ENCODE measurements around the gene DHRS11.

The DHRS11 gene

GRCh38 chr17:36553459-36553858 is 38.2 kb upstream of the DHRS11 start:
- DNase-seq (ENCODE audit: low read depth), result no peak
- peaks cover 34% of the 10 kb centered on the region for H3K4me1 ChIP-seq (ENCODE audit: control insufficient read depth, insufficient read depth, low read length)
- peak overlapping the region; percentile 39 for H3K4me3 ChIP-seq (ENCODE audit: low read length)
- H3K36me3 ChIP-seq (ENCODE audit: control insufficient read depth, insufficient read depth, low read length, severe bottlenecking), result peaks cover 41% of the 10 kb centered on the region
- no peak overlapping the region for H3K9ac ChIP-seq (ENCODE audit: low read length)
- no peaks in the 10 kb centered on the region for H3K9me3 ChIP-seq (ENCODE audit: control insufficient read depth, low read length)
- H3K27me3 ChIP-seq (replicated peaks; ENCODE audit: control insufficient read depth, insufficient read depth, low read length), result no peaks in the 10 kb centered on the region

- Histone ChIP-seq H3K36me3 (ENCODE audit: control insufficient read depth, insufficient read depth, low read length, severe bottlenecking) (peaks cover 81% of the 10 kb centered on the region), H3K9me3 (ENCODE audit: control insufficient read depth, low read length) (no peaks in the 10 kb centered on the region), H3K27me3 (replicated peaks; ENCODE audit: control insufficient read depth, insufficient read depth, low read length) (no peaks in the 10 kb centered on the region), H3K4me1 (ENCODE audit: control insufficient read depth, insufficient read depth, low read length) (peaks cover 20% of the 10 kb centered on the region), H3K9ac (ENCODE audit: low read length) (peak overlapping the region; percentile 38), H3K4me3 (ENCODE audit: low read length) (no peak overlapping the region)
- DNase-seq (ENCODE audit: low read depth), result no peak
Observed at GRCh38 chr17:36566081-36566480, 25.6 kb upstream of the DHRS11 start.

- H3K36me3 ChIP-seq (ENCODE audit: control insufficient read depth, insufficient read depth, low read length, severe bottlenecking), result peaks cover 82% of the 10 kb centered on the region
- H3K27me3 ChIP-seq (replicated peaks; ENCODE audit: control insufficient read depth, insufficient read depth, low read length), result no peaks in the 10 kb centered on the region
- no peak overlapping the region for H3K9ac ChIP-seq (ENCODE audit: low read length)
- H3K9me3 ChIP-seq (ENCODE audit: control insufficient read depth, low read length), result no peaks in the 10 kb centered on the region
- no peak overlapping the region for H3K4me3 ChIP-seq (ENCODE audit: low read length)
- no peak for DNase-seq (ENCODE audit: low read depth)
- H3K4me1 ChIP-seq (ENCODE audit: control insufficient read depth, insufficient read depth, low read length), result peaks cover 22% of the 10 kb centered on the region
Observed at GRCh38 chr17:36575028-36575427, 16.7 kb upstream of the DHRS11 start.

- Histone ChIP-seq H3K9ac (ENCODE audit: low read length) (no peak overlapping the region), H3K36me3 (ENCODE audit: control insufficient read depth, insufficient read depth, low read length, severe bottlenecking) (peaks cover 82% of the 10 kb centered on the region), H3K27me3 (replicated peaks; ENCODE audit: control insufficient read depth, insufficient read depth, low read length) (no peaks in the 10 kb centered on the region), H3K4me1 (ENCODE audit: control insufficient read depth, insufficient read depth, low read length) (peaks cover 22% of the 10 kb centered on the region), H3K4me3 (ENCODE audit: low read length) (no peak overlapping the region), H3K9me3 (ENCODE audit: control insufficient read depth, low read length) (no peaks in the 10 kb centered on the region)
- no peak for DNase-seq (ENCODE audit: low read depth)
Observed at GRCh38 chr17:36576793-36577192, 14.9 kb upstream of the DHRS11 start.

- Histone ChIP-seq H3K36me3 (ENCODE audit: control insufficient read depth, insufficient read depth, low read length, severe bottlenecking) (peaks cover 82% of the 10 kb centered on the region), H3K9me3 (ENCODE audit: control insufficient read depth, low read length) (no peaks in the 10 kb centered on the region)
- peak; percentile 40 for DNase-seq (ENCODE audit: low read depth)
Observed at GRCh38 chr17:36578671-36579070, 13.0 kb upstream of the DHRS11 start.

GRCh38 chr17:36583787-36584186 is 7.9 kb upstream of the DHRS11 start:
- H3K9me3 ChIP-seq (ENCODE audit: control insufficient read depth, low read length), result no peaks in the 10 kb centered on the region
- DNase-seq (ENCODE audit: low read depth), result no peak
- peaks cover 97% of the 10 kb centered on the region for H3K36me3 ChIP-seq (ENCODE audit: control insufficient read depth, insufficient read depth, low read length, severe bottlenecking)
- H3K27me3 ChIP-seq (replicated peaks; ENCODE audit: control insufficient read depth, insufficient read depth, low read length), result no peaks in the 10 kb centered on the region
- H3K4me3 ChIP-seq (ENCODE audit: low read length), result no peak overlapping the region
- H3K9ac ChIP-seq (ENCODE audit: low read length), result peak overlapping the region; percentile 3
- H3K4me1 ChIP-seq (ENCODE audit: control insufficient read depth, insufficient read depth, low read length), result peaks cover 23% of the 10 kb centered on the region

More at GRCh38 chr17:36578671-36579070, 13.0 kb upstream of the DHRS11 start:
- no peak overlapping the region for H3K4me3 ChIP-seq (ENCODE audit: low read length)
- H3K27me3 ChIP-seq (replicated peaks; ENCODE audit: control insufficient read depth, insufficient read depth, low read length), result no peaks in the 10 kb centered on the region
- H3K4me1 ChIP-seq (ENCODE audit: control insufficient read depth, insufficient read depth, low read length), result peaks cover 29% of the 10 kb centered on the region
- H3K9ac ChIP-seq (ENCODE audit: low read length), result no peak overlapping the region

GRCh38 chr17:36586138-36586537 is 5.5 kb upstream of the DHRS11 start:
- Histone ChIP-seq H3K36me3 (ENCODE audit: control insufficient read depth, insufficient read depth, low read length, severe bottlenecking) (peaks cover 92% of the 10 kb centered on the region), H3K9ac (ENCODE audit: low read length) (no peak overlapping the region), H3K27me3 (replicated peaks; ENCODE audit: control insufficient read depth, insufficient read depth, low read length) (no peaks in the 10 kb centered on the region), H3K4me3 (ENCODE audit: low read length) (no peak overlapping the region), H3K9me3 (ENCODE audit: control insufficient read depth, low read length) (no peaks in the 10 kb centered on the region), H3K4me1 (ENCODE audit: control insufficient read depth, insufficient read depth, low read length) (peaks cover 37% of the 10 kb centered on the region)
- DNase-seq (ENCODE audit: low read depth), result no peak

- peaks cover 36% of the 10 kb centered on the region for H3K4me1 ChIP-seq (ENCODE audit: control insufficient read depth, insufficient read depth, low read length)
- no peak overlapping the region for H3K4me3 ChIP-seq (ENCODE audit: low read length)
- no peaks in the 10 kb centered on the region for H3K27me3 ChIP-seq (replicated peaks; ENCODE audit: control insufficient read depth, insufficient read depth, low read length)
- no peak overlapping the region for H3K9ac ChIP-seq (ENCODE audit: low read length)
- H3K9me3 ChIP-seq (ENCODE audit: control insufficient read depth, low read length), result no peaks in the 10 kb centered on the region
- DNase-seq (ENCODE audit: low read depth), result no peak
- peaks cover 54% of the 10 kb centered on the region for H3K36me3 ChIP-seq (ENCODE audit: control insufficient read depth, insufficient read depth, low read length, severe bottlenecking)
Observed at GRCh38 chr17:36590082-36590481, 1.6 kb upstream of the DHRS11 start.

GRCh38 chr17:36592316-36592715 is 637 bp downstream of the DHRS11 start:
- Histone ChIP-seq H3K9ac (ENCODE audit: low read length) (peak overlapping the region; percentile 88), H3K27me3 (replicated peaks; ENCODE audit: control insufficient read depth, insufficient read depth, low read length) (no peaks in the 10 kb centered on the region), H3K4me3 (ENCODE audit: low read length) (peak overlapping the region; percentile 84), H3K9me3 (ENCODE audit: control insufficient read depth, low read length) (no peaks in the 10 kb centered on the region), H3K4me1 (ENCODE audit: control insufficient read depth, insufficient read depth, low read length) (peaks cover 36% of the 10 kb centered on the region), H3K36me3 (ENCODE audit: control insufficient read depth, insufficient read depth, low read length, severe bottlenecking) (peaks cover 45% of the 10 kb centered on the region)
- peak; percentile 37 for DNase-seq (ENCODE audit: low read depth)

- Histone ChIP-seq H3K9ac (ENCODE audit: low read length) (peak overlapping the region; percentile 88), H3K4me1 (ENCODE audit: control insufficient read depth, insufficient read depth, low read length) (peaks cover 36% of the 10 kb centered on the region), H3K36me3 (ENCODE audit: control insufficient read depth, insufficient read depth, low read length, severe bottlenecking) (peaks cover 42% of the 10 kb centered on the region), H3K9me3 (ENCODE audit: control insufficient read depth, low read length) (no peaks in the 10 kb centered on the region), H3K4me3 (ENCODE audit: low read length) (peak overlapping the region; percentile 84), H3K27me3 (replicated peaks; ENCODE audit: control insufficient read depth, insufficient read depth, low read length) (no peaks in the 10 kb centered on the region)
- no peak for DNase-seq (ENCODE audit: low read depth)
Observed at GRCh38 chr17:36592716-36593321, 1.1 kb downstream of the DHRS11 start.

- Histone ChIP-seq H3K9ac (ENCODE audit: low read length) (no peak overlapping the region), H3K27me3 (replicated peaks; ENCODE audit: control insufficient read depth, insufficient read depth, low read length) (no peaks in the 10 kb centered on the region), H3K9me3 (ENCODE audit: control insufficient read depth, low read length) (no peaks in the 10 kb centered on the region), H3K4me3 (ENCODE audit: low read length) (peak overlapping the region; percentile 84), H3K36me3 (ENCODE audit: control insufficient read depth, insufficient read depth, low read length, severe bottlenecking) (peaks cover 39% of the 10 kb centered on the region), H3K4me1 (ENCODE audit: control insufficient read depth, insufficient read depth, low read length) (peaks cover 36% of the 10 kb centered on the region)
- DNase-seq (ENCODE audit: low read depth), result no peak
Observed at GRCh38 chr17:36593656-36594316, 2.1 kb downstream of the DHRS11 start.

Data from adipocyte (in vitro differentiated cells).